Measurements from ENCODE around the gene DGKQ. TPM values are rescaled to one million over a fixed set of nuclear protein-coding genes. Genes with fewer than 3 reads are reported as not detected.

DGKQ gene
- total RNA-seq, 1 donor from 2014 or later = 14.8 TPM

DNA sequence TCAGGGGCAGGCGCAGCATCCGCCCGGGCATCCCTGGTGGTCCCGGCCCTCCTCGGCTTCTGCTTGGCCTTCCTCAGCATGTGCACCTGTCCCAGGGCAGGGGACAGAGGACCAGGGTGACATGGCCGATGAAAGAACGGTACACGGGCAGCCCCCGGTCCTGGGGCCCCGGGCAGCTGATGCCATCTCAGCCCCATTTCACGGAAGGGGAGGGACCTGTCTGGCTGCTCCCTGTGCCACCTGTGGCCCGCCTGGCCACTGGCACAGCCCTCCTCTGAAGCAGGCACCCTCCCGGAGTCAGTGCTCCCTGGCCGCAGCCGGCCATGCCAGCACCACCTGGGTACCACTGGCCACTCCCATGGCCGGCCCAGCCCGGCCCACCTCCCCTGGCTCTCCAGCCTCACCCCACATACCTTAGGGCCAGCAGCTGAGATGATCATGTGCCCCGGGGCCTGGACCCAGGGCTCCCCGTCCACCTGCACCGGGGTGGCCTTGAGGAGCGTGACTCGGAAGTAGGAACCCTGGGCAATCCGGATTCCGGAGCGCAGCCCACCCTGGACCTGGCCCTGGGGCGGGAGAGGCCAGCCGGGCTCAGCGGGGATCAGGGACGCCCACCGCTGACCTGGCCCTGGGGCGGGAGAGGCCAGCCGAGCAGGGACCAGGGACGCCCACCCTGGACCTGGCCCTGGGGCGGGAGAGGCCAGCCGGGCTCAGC, 12.6 kb downstream of the DGKQ start:
- Histone ChIP-seq H3K36me3 (ENCODE audit: control insufficient read depth, insufficient read depth, low read length) (no peaks in the 10 kb centered on the region), H3K4me3 (ENCODE audit: low read depth, low read length) (no peak overlapping the region), H3K27me3 (ENCODE audit: control insufficient read depth, insufficient read depth, low read length) (no peaks in the 10 kb centered on the region)
- TF ChIP-seq, protein P1, sequence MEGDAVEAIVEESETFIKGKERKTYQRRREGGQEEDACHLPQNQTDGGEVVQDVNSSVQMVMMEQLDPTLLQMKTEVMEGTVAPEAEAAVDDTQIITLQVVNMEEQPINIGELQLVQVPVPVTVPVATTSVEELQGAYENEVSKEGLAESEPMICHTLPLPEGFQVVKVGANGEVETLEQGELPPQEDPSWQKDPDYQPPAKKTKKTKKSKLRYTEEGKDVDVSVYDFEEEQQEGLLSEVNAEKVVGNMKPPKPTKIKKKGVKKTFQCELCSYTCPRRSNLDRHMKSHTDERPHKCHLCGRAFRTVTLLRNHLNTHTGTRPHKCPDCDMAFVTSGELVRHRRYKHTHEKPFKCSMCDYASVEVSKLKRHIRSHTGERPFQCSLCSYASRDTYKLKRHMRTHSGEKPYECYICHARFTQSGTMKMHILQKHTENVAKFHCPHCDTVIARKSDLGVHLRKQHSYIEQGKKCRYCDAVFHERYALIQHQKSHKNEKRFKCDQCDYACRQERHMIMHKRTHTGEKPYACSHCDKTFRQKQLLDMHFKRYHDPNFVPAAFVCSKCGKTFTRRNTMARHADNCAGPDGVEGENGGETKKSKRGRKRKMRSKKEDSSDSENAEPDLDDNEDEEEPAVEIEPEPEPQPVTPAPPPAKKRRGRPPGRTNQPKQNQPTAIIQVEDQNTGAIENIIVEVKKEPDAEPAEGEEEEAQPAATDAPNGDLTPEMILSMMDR (IDR thresholded peaks at IDR 0.05; ENCODE audit: insufficient read depth, low read length, poor library complexity, severe bottlenecking) = no peak
- no peak for DNase-seq (ENCODE audit: low read depth)

DNA sequence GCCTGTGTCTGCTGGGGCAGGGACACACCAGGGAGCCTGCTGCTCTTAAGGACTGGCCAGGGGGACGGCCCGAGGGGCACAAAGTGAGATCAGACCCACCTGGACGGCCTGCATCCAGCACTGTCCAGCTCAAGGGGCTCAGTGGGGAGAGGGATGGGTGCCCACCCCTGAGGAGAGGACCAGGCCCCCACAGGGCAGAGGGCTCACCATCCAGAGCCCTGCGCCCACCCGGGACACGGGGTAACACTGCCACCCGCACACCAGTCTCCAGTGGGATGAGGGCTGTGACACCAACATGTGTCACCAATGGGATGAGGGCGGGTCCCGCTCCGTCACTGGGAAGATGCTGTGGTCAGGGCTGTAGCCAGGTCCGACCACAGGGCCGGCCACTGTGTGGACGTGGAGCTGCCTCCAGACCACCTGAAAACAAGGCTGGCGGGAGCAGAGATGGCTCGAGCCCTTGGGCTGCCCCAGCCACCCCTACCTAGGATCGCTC, 13.2 kb downstream of the DGKQ start:
- TF ChIP-seq, protein P1 (IDR thresholded peaks at IDR 0.05; ENCODE audit: insufficient read depth, low read length, poor library complexity, severe bottlenecking) = no peak
- Histone ChIP-seq H3K4me3 (ENCODE audit: low read depth, low read length) (no peak overlapping the region), H3K36me3 (ENCODE audit: control insufficient read depth, insufficient read depth, low read length) (no peaks in the 10 kb centered on the region), H3K27me3 (ENCODE audit: control insufficient read depth, insufficient read depth, low read length) (no peaks in the 10 kb centered on the region)
- no peak for DNase-seq (ENCODE audit: low read depth)

DNA sequence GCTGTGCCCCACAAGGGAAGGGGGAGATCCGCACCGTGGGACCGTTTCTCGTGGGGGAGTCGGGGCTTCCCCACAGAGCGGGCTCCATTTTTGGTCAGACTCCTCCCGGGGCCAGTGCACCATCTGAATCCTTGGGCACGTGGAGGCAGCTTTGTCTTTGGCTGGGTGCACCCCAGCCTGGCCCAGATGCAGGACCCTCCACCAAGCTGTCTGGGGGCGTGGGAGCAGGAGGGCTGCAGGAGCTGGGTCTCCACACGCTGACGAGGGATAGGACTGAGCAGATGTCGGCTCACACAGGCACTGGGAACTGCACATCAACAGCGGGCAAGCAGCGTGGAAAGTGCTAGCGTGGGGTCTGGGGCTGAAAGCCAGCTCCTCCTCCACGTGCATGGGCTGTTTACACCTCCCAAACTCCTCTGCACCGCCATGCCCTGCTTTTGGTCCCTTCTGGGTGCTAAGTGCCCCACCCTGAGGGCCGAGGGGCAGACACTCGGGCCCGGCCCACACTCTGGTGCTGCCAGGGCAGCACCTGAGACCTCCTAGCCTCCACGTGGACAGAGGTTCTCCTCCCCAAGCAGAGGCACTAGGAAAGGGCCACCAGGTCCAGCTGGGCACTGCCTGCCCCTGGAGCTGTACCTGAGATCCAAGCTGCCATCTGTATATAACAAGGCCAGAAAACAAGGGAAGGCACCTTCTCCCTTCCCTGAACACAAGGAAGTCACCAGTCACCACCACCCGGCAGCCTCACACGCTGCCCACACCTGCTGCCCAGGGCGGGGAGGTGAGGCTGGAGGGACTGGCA, 13.8 kb downstream of the DGKQ start:
- no peaks in the 10 kb centered on the region for H3K27me3 ChIP-seq (ENCODE audit: control insufficient read depth, insufficient read depth, low read length)
- no peak for DNase-seq (ENCODE audit: low read depth)
- no peak overlapping the region for H3K4me3 ChIP-seq (ENCODE audit: low read depth, low read length)
- TF ChIP-seq, protein P1 (IDR thresholded peaks at IDR 0.05; ENCODE audit: insufficient read depth, low read length, poor library complexity, severe bottlenecking) = no peak
- H3K36me3 ChIP-seq (ENCODE audit: control insufficient read depth, insufficient read depth, low read length) = no peaks in the 10 kb centered on the region

DNA sequence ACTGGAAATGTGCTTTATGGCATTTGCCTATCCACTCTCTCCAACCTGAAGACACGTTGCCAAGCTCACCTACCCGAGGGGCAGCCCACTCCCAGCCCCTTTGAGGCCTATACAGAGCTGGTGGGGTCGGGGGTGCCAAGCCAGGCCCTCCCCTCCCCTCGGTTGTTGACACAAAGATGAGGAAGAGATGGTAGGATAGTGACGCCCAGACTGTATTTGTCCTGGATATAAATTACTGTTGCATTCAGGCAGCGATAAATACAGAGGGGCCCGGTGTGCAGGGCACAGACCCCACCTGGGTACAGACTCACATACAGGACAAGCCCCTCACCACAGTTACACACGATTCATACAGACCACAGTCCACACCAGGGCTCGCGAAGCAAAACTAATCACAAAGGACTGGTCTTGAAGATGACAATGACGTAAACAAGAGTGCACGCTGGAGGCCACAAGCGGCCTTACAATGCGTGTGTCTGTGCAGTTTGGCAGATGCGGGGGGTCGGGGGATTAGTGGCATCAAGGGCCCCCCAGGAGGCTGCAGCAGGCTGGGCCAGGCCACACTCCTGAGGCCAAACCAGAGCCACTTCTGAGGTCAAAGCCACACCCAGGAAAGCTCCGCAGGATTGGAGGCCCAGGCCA, 14.6 kb downstream of the DGKQ start:
- TF ChIP-seq, protein P1 (IDR thresholded peaks at IDR 0.05; ENCODE audit: insufficient read depth, low read length, poor library complexity, severe bottlenecking) = no peak
- no peak for DNase-seq (ENCODE audit: low read depth)
- no peaks in the 10 kb centered on the region for H3K36me3 ChIP-seq (ENCODE audit: control insufficient read depth, insufficient read depth, low read length)
- no peak overlapping the region for H3K4me3 ChIP-seq (ENCODE audit: low read depth, low read length)
- H3K27me3 ChIP-seq (ENCODE audit: control insufficient read depth, insufficient read depth, low read length) = no peaks in the 10 kb centered on the region

DNA sequence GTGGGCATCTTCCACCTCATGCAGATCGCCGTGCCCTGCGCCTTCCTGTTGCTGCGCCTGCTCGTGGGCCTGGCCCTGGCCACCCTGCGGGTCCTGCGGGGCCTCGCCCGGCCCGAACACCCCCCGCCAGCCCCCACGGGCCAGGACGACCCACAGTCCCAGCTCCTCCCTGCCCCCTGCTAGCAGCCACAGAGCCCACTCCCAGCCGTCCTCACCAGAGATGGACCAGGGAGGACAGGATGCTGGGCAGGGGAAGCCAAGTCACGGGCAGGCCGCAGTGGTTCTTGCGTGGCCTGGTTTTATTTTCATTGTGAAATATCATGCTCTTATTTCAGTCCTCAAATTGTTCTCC, 15.1 kb downstream of the DGKQ start:
- TF ChIP-seq, protein P1 (IDR thresholded peaks at IDR 0.05; ENCODE audit: insufficient read depth, low read length, poor library complexity, severe bottlenecking) = no peak
- Histone ChIP-seq H3K27me3 (ENCODE audit: control insufficient read depth, insufficient read depth, low read length) (no peaks in the 10 kb centered on the region), H3K36me3 (ENCODE audit: control insufficient read depth, insufficient read depth, low read length) (no peaks in the 10 kb centered on the region), H3K4me3 (ENCODE audit: low read depth, low read length) (no peak overlapping the region)
- DNase-seq (ENCODE audit: low read depth) = no peak

Measured in kidney epithelial cell (primary cell).